Pancreas (tissue), 10 donors: ENCODE measurements around the gene PKM. TPM values are rescaled to one million over a fixed set of nuclear protein-coding genes. Genes with fewer than 3 reads are reported as not detected.

Experiments
- ATAC-seq, 4 donors: fragments of 200-7000 bp; cut with Tn5 transposase; one replicate each; pipeline versions ENCODE4 v1.8.0 to v1.9.1; 2020; ENCODE audit warnings: mild to moderate bottlenecking in 4 of 4, moderate library complexity in 4 of 4
- DNase-seq, 6 donors: peaks; one replicate each; pipeline ENCODE4 v3.0.0-alpha.2; 2020
- FAIRE-seq: peaks from 2 replicates; lab custom pipeline; 2012; peaks lifted over from hg19 to GRCh38; lab: Jason Lieb, UNC
- H3K27ac ChIP-seq, 4 donors: fragments of 200-600 bp; sonication (generic); 1 replicate in 3 of 4; 2 replicates in 1 of 4; pipeline versions ENCODE4 v1.5.0 to v1.8.0; 2020
- H3K27me3 ChIP-seq, 4 donors: fragments of 200-600 bp; one replicate each; pipeline ENCODE4 v1.8.0; 2021
- H3K36me3 ChIP-seq, 3 donors: fragments of 200-600 bp; sonication (generic) in 1 of 3; one replicate each; pipeline versions ENCODE4 v1.5.0 to v1.8.0; 2020 to 2021
- H3K4me1 ChIP-seq, 3 donors: fragments of 200-600 bp; one replicate each; pipeline ENCODE4 v1.8.0; 2021
- H3K4me3 ChIP-seq, 4 donors: fragments of 200-600 bp; sonication (generic) in 2 of 4; one replicate each; pipeline versions ENCODE4 v1.5.0 to v1.8.0; 2020 to 2021
- H3K9me3 ChIP-seq, 4 donors: fragments of 200-600 bp; one replicate each; pipeline ENCODE4 v1.8.0; 2021
- WGBS, 2 donors: extraction: QIAGEN DNeasy Blood & Tissue Kit; methylation state at CpG; one replicate each; pipeline ENCODE4 v1.1.7; 2013; 5-methylcytosine and 5-hydroxymethylcytosine counted together
- intact Hi-C, 3 donors: fragments of 100-400 bp; cut with DNase I; formaldehyde crosslinking; loops; one replicate each; pipeline versions ENCODE4 v1.11.1 to v1.14.2; 2022
- polyA plus RNA-seq, 2 donors: library from polyadenylated mRNA; stranded (reverse); fragments of 200-250 nt; gene quantifications; one replicate each; pipeline ENCODE4 v1.2.3, GENCODE V29; 2013
- total RNA-seq, 6 donors: library from RNA; stranded (reverse); fragmentation: NEBNext Ultra II Directional in 4 of 6; extraction: Animal tissue kit (Norgen Biotek cat#: 25700) in 4 of 6; gene quantifications; one replicate each; pipeline versions ENCODE4 v1.2.1 to v1.2.4, GENCODE V29; 2021 to 2023
- TF ChIP-seq, protein P1 (sequence below), 4 donors: fragments of 200-600 bp; sonication (generic) in 3 of 4; IDR thresholded peaks; one replicate each; pipeline versions ENCODE4 v1.5.0 to v1.8.0; 2021; ENCODE audit warnings: antibody characterized with exemption in 4 of 4
- donor health status: healthy with polysubstance abuse.
- donor health status: DM: no; HTN: no; CAD: no; lungs with moderate emphysema.
- donor health status: DM: no; HTN: no; CAD: no.
- donor health status: control.
- donor health status: control.
- donor health status: Bipolar disorder and iron deficiency.
- donor health status: DM: yes; HTN: yes; CAD: no.
- donor health status: DM: no; HTN: no; CAD: no.
- donor health status: DM: no; HTN: no; CAD: no.
- donor health status: DM: yes; HTN: yes; CAD: no.

The PKM gene
- total and polyA plus RNA-seq, 8 donors = 61.8 to 219 (median 110) TPM

DNA sequence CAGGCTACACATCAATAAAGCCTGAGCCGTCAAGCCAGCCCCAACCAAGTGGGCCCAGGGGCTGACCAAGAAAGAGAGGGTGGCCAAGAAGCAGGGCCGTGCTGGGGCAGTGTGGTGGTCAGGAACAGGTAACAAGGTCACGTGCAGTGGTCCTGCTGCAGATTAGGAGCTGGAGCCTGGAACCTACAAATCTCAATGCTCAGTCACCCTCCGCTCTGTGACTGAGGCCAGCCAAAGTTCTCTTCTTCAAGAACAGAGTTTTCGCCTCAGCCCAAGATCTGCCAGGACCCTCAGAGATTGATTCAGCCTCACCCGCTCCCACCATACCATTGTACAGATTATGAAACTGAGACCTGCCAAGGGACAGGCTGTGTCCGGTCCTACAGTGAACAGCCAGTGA is 60.3 kb downstream of the PKM start:
- Histone ChIP-seq H3K4me3 (no peak overlapping the region), H3K36me3 (no peaks in the 10 kb centered on the region), H3K4me1 (no peaks in the 10 kb centered on the region), H3K27ac (no peak overlapping the region), H3K9me3 (no peaks in the 10 kb centered on the region), H3K27me3 (no peaks in the 10 kb centered on the region)
- DNase-seq (no peak), ATAC-seq (no peak), FAIRE-seq (no peak)
- TF ChIP-seq, protein P1, sequence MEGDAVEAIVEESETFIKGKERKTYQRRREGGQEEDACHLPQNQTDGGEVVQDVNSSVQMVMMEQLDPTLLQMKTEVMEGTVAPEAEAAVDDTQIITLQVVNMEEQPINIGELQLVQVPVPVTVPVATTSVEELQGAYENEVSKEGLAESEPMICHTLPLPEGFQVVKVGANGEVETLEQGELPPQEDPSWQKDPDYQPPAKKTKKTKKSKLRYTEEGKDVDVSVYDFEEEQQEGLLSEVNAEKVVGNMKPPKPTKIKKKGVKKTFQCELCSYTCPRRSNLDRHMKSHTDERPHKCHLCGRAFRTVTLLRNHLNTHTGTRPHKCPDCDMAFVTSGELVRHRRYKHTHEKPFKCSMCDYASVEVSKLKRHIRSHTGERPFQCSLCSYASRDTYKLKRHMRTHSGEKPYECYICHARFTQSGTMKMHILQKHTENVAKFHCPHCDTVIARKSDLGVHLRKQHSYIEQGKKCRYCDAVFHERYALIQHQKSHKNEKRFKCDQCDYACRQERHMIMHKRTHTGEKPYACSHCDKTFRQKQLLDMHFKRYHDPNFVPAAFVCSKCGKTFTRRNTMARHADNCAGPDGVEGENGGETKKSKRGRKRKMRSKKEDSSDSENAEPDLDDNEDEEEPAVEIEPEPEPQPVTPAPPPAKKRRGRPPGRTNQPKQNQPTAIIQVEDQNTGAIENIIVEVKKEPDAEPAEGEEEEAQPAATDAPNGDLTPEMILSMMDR (IDR thresholded peaks at IDR 0.05) = no peak
- intact Hi-C loops = no loop called here
- WGBS, 2 donors = 83 to 84% methylated on average over 7 of the region's 7 CpGs

DNA sequence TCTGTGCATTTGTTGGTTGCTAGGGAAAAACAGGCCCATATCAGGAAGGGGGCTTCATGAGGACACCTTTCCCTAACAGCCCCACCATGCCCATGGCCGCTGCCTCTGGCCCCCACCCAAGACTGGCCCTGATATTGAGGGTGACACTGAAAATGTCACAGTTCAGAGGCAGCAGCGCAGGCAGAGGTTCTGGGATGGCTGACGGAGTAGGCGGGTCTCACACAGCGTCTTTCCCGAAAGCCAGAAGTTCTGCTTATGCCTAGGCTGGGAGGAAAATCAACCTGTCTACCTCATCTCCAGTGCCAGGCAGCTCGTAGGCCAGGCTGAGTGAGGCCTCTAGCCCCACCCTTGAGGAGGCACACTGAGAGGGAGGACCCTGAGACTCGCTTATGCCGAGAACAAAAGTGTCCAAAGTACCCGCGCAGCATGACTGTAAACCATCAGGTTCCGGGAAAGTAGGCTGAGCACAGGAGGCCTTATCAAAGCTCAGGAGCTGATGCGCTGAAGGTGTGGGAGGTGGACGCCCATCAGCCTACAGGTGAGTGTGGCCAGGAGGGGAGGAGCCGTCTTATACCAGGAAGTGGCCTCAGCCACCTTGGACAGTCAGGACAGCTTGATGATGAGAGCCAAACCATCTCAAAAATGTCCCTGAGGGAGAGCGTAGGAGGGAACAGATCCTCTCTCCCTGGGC is 60.9 kb downstream of the PKM start:
- Histone ChIP-seq H3K4me1 (no peaks in the 10 kb centered on the region), H3K27ac (no peak overlapping the region), H3K36me3 (no peaks in the 10 kb centered on the region), H3K9me3 (no peaks in the 10 kb centered on the region), H3K4me3 (no peak overlapping the region), H3K27me3 (no peaks in the 10 kb centered on the region)
- TF ChIP-seq, protein P1 (IDR thresholded peaks at IDR 0.05) = no peak
- ATAC-seq = peak in 1 of 4 donors; percentile 44
- intact Hi-C loops = loop anchor here in 1 of 3 donors (10.0 kb wide), 1 partner anchor 395 kb away; no protein-coding TSS in a partner anchor
- WGBS, 2 donors = 81 to 86% methylated on average over 16 of the region's 16 CpGs
- no peak for FAIRE-seq
- no peak for DNase-seq

DNA sequence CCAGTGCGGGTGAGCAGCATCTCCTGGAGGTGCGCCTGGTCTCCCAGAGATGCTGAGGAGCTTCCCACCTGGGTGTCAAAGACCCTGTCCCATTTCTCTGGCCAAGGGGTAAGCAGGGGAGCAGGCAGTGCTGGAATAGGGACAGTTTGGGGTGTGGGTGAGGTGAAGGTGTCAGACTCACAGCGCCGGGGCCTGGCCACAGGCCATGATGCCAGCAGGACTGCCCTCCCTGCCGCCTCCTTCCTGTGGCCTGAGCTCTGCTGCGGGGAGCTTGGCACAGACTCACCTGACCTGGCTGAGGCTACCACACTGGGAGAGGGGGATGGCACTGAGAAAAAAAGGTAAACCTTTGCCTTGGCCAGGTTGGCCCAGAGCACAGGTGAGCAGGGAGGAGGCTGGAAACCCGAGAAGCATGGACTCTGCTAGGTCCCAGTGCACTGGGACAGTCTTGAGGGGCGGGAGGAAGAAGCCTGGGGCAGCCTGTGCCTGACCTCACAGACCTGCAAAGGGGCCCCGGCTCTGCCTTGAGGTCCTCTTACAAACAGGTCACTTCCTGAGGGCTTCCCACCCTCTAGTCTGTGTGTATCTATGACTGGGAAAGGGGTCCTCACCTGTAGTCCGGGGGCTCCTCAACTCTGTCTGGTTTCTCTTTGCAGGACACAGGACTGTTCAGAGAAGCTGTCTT is 61.6 kb downstream of the PKM start:
- Histone ChIP-seq H3K36me3 (no peaks in the 10 kb centered on the region), H3K4me3 (no peak overlapping the region), H3K9me3 (no peaks in the 10 kb centered on the region), H3K27ac (no peak overlapping the region), H3K27me3 (no peaks in the 10 kb centered on the region), H3K4me1 (no peaks in the 10 kb centered on the region)
- intact Hi-C loops = loop anchor here in 1 of 3 donors (10.0 kb wide), 1 partner anchor 395 kb away; no protein-coding TSS in a partner anchor
- TF ChIP-seq, protein P1 (IDR thresholded peaks at IDR 0.05) = no peak
- ATAC-seq = peak in 3 of 4 donors; percentile 14 to 49 (median 22)
- WGBS, 2 donors = 57 to 66% methylated on average over 10 of the region's 10 CpGs
- no peak for FAIRE-seq
- DNase-seq = no peak

DNA sequence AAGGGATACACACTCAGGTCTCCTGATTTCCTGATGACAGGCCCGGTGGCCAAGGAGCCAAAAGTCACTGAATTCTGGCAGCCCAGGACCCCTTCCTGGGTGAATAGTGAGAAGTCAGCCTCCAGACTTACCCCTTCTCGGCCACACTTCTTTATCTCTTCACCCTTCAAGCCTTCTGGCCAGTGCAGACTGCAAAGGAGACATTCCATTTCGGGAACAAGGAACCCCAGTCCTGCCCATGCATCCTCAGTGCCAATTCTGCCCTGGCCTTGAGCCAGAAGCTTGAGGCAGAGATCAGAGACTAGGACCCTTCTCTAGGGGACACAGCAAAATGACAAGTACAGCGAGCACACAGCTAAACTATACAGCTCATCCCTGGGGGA is 62.2 kb downstream of the PKM start:
- TF ChIP-seq, protein P1 (IDR thresholded peaks at IDR 0.05) = no peak
- H3K36me3 ChIP-seq = no peaks in the 10 kb centered on the region
- no peak for ATAC-seq
- no peak for DNase-seq
- FAIRE-seq = no peak
- WGBS, 2 donors = 55 to 65% methylated on average over 4 of the region's 4 CpGs
- H3K4me3 ChIP-seq = no peak overlapping the region
- no peaks in the 10 kb centered on the region for H3K4me1 ChIP-seq
- no peaks in the 10 kb centered on the region for H3K9me3 ChIP-seq
- no peaks in the 10 kb centered on the region for H3K27me3 ChIP-seq
- intact Hi-C loops = loop anchor here in 1 of 3 donors (10.0 kb wide), 1 partner anchor 394 kb away; no protein-coding TSS in a partner anchor
- no peak overlapping the region for H3K27ac ChIP-seq
